ENCODE results near the gene CCDC92. TPM values are rescaled to one million over a fixed set of nuclear protein-coding genes. Genes with fewer than 3 reads are reported as not detected.

Gene CCDC92
- polyA plus RNA-seq, 1 of the 3 experiments (the other 2 are of a cell fraction): 53.5 TPM

GRCh38 chr12:123971449-123971769 is 1.2 kb downstream of the CCDC92 start (continued):
- TF ChIP-seq ZBTB33 (IDR thresholded peaks at IDR 0.05; ENCODE audit: borderline replicate concordance, low read depth) (no peak), YY1 (IDR thresholded peaks at IDR 0.05; ENCODE audit: low read depth) (no peak), JUND (IDR thresholded peaks at IDR 0.05) (no peak), FOXM1 (IDR thresholded peaks at IDR 0.05; ENCODE audit: low read depth) (no peak), USF2 (IDR thresholded peaks at IDR 0.05; ENCODE audit: borderline replicate concordance, low read depth, low read length) (no peak)

- CTCF ChIA-PET: interaction anchor here (1.3 kb wide), 1 partner anchor 62 kb away, joined by 4 read pairs; no protein-coding TSS in a partner anchor
- no peak overlapping the region for H2AFZ ChIP-seq (ENCODE audit: low read depth)
- peaks cover 91% of the 10 kb centered on the region for H3K79me2 ChIP-seq (ENCODE audit: insufficient read depth)
Measured at GRCh38 chr12:123967121-123967586, 5.5 kb downstream of the CCDC92 start.

GRCh38 chr12:123966596-123966995 is 6.0 kb downstream of the CCDC92 start:
- Histone ChIP-seq H2AFZ (ENCODE audit: low read depth) (no peak overlapping the region), H3K36me3 (replicated peaks in 1 of 2; ENCODE audit: control insufficient read depth in 1 of 2, insufficient read depth in 2 of 2, low read length in 1 of 2) (peaks cover 8 to 16% of the 10 kb centered on the region in 2 experiments), H4K20me1 (ENCODE audit: insufficient read depth) (peaks cover 36% of the 10 kb centered on the region), H3K9me2 (no peaks in the 10 kb centered on the region), H3K4me1 (ENCODE audit: control insufficient read depth in 1 of 2, insufficient read depth in 2 of 2, low read depth in 1 of 2, low read length in 1 of 2) (peaks cover 11 to 13% of the 10 kb centered on the region in 2 experiments; a peak in 3 of 4 replicates), H3K27me3 (ENCODE audit: insufficient read depth) (no peaks in the 10 kb centered on the region), H3K4me2 (no peak overlapping the region), H3K9me3 (no peaks in the 10 kb centered on the region), H3K79me2 (ENCODE audit: insufficient read depth) (peaks cover 90% of the 10 kb centered on the region), H3K27ac (ENCODE audit: low read depth in 2 of 2, low read length in 1 of 2) (no peak overlapping the region), H3F3A (replicated peaks; ENCODE audit: insufficient read depth) (peaks cover 30% of the 10 kb centered on the region), H3K9ac (no peak overlapping the region), H3K4me3 (ENCODE audit: low read depth in 2 of 2, low read length in 1 of 2) (no peak overlapping the region)
- WGBS (ENCODE audit: low lambda C conversion rate): 80% methylated on average over 3 of the region's 3 CpGs
- DNase-seq: no peak
- ChIA-PET POLR2A (no interaction called here), CTCF (interaction anchor here (1.3 kb wide), 1 partner anchor 61 kb away, joined by 4 read pairs; no protein-coding TSS in a partner anchor)
- TF ChIP-seq EP300 (IDR thresholded peaks at IDR 0.05; ENCODE audit: borderline replicate concordance in 1 of 2, low read depth in 1 of 2, low read length in 1 of 2) (no peak), RAD21 (IDR thresholded peaks at IDR 0.05; ENCODE audit: low read length) (no peak), TAF1 (IDR thresholded peaks at IDR 0.05; ENCODE audit: borderline replicate concordance, low read depth, low read length) (no peak), TEAD4 (IDR thresholded peaks at IDR 0.05; ENCODE audit: borderline replicate concordance, insufficient read depth) (no peak), USF1 (IDR thresholded peaks at IDR 0.05; ENCODE audit: borderline replicate concordance, low read depth) (no peak), FOSL2 (IDR thresholded peaks at IDR 0.05; ENCODE audit: borderline replicate concordance, low read depth) (no peak), YY1 (IDR thresholded peaks at IDR 0.05; ENCODE audit: low read depth) (no peak), RFX5 (IDR thresholded peaks at IDR 0.05; ENCODE audit: low read length) (no peak), FOXM1 (IDR thresholded peaks at IDR 0.05; ENCODE audit: low read depth) (no peak), IRF3 (IDR thresholded peaks at IDR 0.05; ENCODE audit: low read depth, low read length) (no peak), SIN3A (IDR thresholded peaks at IDR 0.05; ENCODE audit: borderline replicate concordance, low read depth, low read length) (no peak), NFIC (IDR thresholded peaks at IDR 0.05; ENCODE audit: borderline replicate concordance) (no peak), GABPA (IDR thresholded peaks at IDR 0.05; ENCODE audit: low read depth) (no peak), MXI1 (IDR thresholded peaks at IDR 0.05; ENCODE audit: low read depth, low read length) (no peak), FOXJ3 (CRISPR knock-in tag; IDR thresholded peaks at IDR 0.05) (no peak)

More at GRCh38 chr12:123967121-123967586, 5.5 kb downstream of the CCDC92 start:
- 92% methylated on average over 8 of the region's 8 CpGs for WGBS (ENCODE audit: low lambda C conversion rate)
- TF ChIP-seq MEF2A (IDR thresholded peaks at IDR 0.05; ENCODE audit: borderline replicate concordance, low read depth) (no peak), JUND (IDR thresholded peaks at IDR 0.05) (no peak), FOXM1 (IDR thresholded peaks at IDR 0.05; ENCODE audit: low read depth) (no peak), EZH2phosphoT487 (IDR thresholded peaks at IDR 0.05; ENCODE audit: borderline replicate concordance, low read depth) (no peak), SMC3 (IDR thresholded peaks at IDR 0.05; ENCODE audit: low read depth, low read length) (no peak), RFX5 (IDR thresholded peaks at IDR 0.05; ENCODE audit: low read length) (no peak), FOXJ3 (CRISPR knock-in tag; IDR thresholded peaks at IDR 0.05) (no peak), RCOR1 (IDR thresholded peaks at IDR 0.05; ENCODE audit: low read length) (no peak), TCF12 (IDR thresholded peaks at IDR 0.05) (no peak)
- Histone ChIP-seq H3K9ac (no peak overlapping the region), H4K20me1 (ENCODE audit: insufficient read depth) (peaks cover 36% of the 10 kb centered on the region), H3K27me3 (ENCODE audit: insufficient read depth) (no peaks in the 10 kb centered on the region), H3K27ac (ENCODE audit: low read depth in 2 of 2, low read length in 1 of 2) (no peak overlapping the region), H3K36me3 (replicated peaks in 1 of 2; ENCODE audit: control insufficient read depth in 1 of 2, insufficient read depth in 2 of 2, low read length in 1 of 2) (peaks cover 8 to 16% of the 10 kb centered on the region in 2 experiments), H3K4me1 (ENCODE audit: control insufficient read depth in 1 of 2, insufficient read depth in 2 of 2, low read depth in 1 of 2, low read length in 1 of 2) (peaks cover 10 to 13% of the 10 kb centered on the region in 2 experiments; a peak in 3 of 4 replicates), H3K9me3 (no peaks in the 10 kb centered on the region), H3K9me2 (no peaks in the 10 kb centered on the region), H3F3A (replicated peaks; ENCODE audit: insufficient read depth) (peaks cover 30% of the 10 kb centered on the region), H3K4me3 (ENCODE audit: low read depth in 2 of 2, low read length in 1 of 2) (no peak overlapping the region), H3K4me2 (no peak overlapping the region)
- POLR2A ChIA-PET: no interaction called here
- DNase-seq: no peak

All from SK-N-SH (cell line).